ENCODE results near the gene TMEM106B. TPM values are rescaled to one million over a fixed set of nuclear protein-coding genes. Genes with fewer than 3 reads are reported as not detected.

TMEM106B gene
- total RNA-seq, 1 experiment from 2014 or later, result 89.0 TPM

- TF ChIP-seq TCF7L2 (IDR thresholded peaks at IDR 0.05; ENCODE audit: low read depth, low read length), result no peak
- TF ChIP-seq SIN3A (IDR thresholded peaks at IDR 0.05; ENCODE audit: borderline replicate concordance, insufficient read depth, low read depth, low read length), result no peak
- TF ChIP-seq, protein P1, sequence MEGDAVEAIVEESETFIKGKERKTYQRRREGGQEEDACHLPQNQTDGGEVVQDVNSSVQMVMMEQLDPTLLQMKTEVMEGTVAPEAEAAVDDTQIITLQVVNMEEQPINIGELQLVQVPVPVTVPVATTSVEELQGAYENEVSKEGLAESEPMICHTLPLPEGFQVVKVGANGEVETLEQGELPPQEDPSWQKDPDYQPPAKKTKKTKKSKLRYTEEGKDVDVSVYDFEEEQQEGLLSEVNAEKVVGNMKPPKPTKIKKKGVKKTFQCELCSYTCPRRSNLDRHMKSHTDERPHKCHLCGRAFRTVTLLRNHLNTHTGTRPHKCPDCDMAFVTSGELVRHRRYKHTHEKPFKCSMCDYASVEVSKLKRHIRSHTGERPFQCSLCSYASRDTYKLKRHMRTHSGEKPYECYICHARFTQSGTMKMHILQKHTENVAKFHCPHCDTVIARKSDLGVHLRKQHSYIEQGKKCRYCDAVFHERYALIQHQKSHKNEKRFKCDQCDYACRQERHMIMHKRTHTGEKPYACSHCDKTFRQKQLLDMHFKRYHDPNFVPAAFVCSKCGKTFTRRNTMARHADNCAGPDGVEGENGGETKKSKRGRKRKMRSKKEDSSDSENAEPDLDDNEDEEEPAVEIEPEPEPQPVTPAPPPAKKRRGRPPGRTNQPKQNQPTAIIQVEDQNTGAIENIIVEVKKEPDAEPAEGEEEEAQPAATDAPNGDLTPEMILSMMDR (IDR thresholded peaks at IDR 0.05), result no peak
- no peak for TF ChIP-seq POLR2AphosphoS5 (IDR thresholded peaks at IDR 0.05; ENCODE audit: low read depth, low read length)
- TF ChIP-seq, protein P2, sequence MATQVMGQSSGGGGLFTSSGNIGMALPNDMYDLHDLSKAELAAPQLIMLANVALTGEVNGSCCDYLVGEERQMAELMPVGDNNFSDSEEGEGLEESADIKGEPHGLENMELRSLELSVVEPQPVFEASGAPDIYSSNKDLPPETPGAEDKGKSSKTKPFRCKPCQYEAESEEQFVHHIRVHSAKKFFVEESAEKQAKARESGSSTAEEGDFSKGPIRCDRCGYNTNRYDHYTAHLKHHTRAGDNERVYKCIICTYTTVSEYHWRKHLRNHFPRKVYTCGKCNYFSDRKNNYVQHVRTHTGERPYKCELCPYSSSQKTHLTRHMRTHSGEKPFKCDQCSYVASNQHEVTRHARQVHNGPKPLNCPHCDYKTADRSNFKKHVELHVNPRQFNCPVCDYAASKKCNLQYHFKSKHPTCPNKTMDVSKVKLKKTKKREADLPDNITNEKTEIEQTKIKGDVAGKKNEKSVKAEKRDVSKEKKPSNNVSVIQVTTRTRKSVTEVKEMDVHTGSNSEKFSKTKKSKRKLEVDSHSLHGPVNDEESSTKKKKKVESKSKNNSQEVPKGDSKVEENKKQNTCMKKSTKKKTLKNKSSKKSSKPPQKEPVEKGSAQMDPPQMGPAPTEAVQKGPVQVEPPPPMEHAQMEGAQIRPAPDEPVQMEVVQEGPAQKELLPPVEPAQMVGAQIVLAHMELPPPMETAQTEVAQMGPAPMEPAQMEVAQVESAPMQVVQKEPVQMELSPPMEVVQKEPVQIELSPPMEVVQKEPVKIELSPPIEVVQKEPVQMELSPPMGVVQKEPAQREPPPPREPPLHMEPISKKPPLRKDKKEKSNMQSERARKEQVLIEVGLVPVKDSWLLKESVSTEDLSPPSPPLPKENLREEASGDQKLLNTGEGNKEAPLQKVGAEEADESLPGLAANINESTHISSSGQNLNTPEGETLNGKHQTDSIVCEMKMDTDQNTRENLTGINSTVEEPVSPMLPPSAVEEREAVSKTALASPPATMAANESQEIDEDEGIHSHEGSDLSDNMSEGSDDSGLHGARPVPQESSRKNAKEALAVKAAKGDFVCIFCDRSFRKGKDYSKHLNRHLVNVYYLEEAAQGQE (IDR thresholded peaks at IDR 0.05; ENCODE audit: insufficient read depth in 1 of 2, low read depth in 2 of 2, low read length in 1 of 2), result no peak
- intact Hi-C loops (cut with micrococcal nuclease; ENCODE audit: unreplicated experiment), result no loop called here
- ChIA-PET POLR2A (no interaction called here), CTCF (no interaction called here)
- no peak overlapping the region for H3K27ac ChIP-seq (ENCODE audit: low read length)
- no peak for ATAC-seq
- no peak for DNase-seq (ENCODE audit: low read depth, low spot score)
- in situ Hi-C loops (cut with HindIII; ENCODE audit: low pct_unique_long_range_greater_than_20kb, low sequenced_read_pairs), result no loop called here
- H3K27me3 ChIP-seq (ENCODE audit: control insufficient read depth, insufficient read depth, low read length), result no peaks in the 10 kb centered on the region
- no peak overlapping the region for H3K4me3 ChIP-seq (ENCODE audit: low read depth in 2 of 2, low read length in 2 of 2)
- no peaks in the 10 kb centered on the region for H3K9me3 ChIP-seq (ENCODE audit: control insufficient read depth, insufficient read depth, low read depth, low read length)
- H3K4me1 ChIP-seq (ENCODE audit: control insufficient read depth, insufficient read depth, low read length), result no peaks in the 10 kb centered on the region
- peaks cover 20% of the 10 kb centered on the region for H3K36me3 ChIP-seq (ENCODE audit: control insufficient read depth, insufficient read depth, low read length)
- no TSS peak for BruUV-seq (replicated peaks)
These were observed 24.9 kb downstream of the TMEM106B start for GRCh38 chr7:12235970-12236369.

DNA sequence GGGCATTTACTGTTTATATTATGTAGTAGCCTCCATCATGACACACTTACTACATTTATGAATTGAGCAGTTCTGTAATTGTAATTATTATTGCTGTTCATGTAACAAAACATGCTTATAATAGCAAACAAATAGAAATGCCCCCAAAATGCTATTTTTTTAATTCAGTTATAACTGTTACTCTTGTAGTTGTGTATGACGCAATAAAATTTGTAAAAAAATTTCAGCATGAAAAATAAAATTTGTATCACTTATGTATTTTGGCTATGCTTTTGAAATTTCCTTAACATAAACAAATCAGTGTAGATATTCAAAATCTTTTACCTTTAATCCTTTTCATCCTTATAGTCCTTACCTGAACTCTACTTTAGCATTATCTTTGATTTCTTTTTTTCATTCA is 25.9 kb downstream of the TMEM106B start:
- no TSS peak for BruUV-seq (replicated peaks)
- intact Hi-C loops (cut with micrococcal nuclease; ENCODE audit: unreplicated experiment) (no loop called here), in situ Hi-C loops (cut with HindIII; ENCODE audit: low pct_unique_long_range_greater_than_20kb, low sequenced_read_pairs) (no loop called here)
- Histone ChIP-seq H3K36me3 (ENCODE audit: control insufficient read depth, insufficient read depth, low read length) (peaks cover 13% of the 10 kb centered on the region), H3K4me3 (ENCODE audit: low read depth in 2 of 2, low read length in 2 of 2) (no peak overlapping the region), H3K27me3 (ENCODE audit: control insufficient read depth, insufficient read depth, low read length) (no peaks in the 10 kb centered on the region), H3K9me3 (ENCODE audit: control insufficient read depth, insufficient read depth, low read depth, low read length) (no peaks in the 10 kb centered on the region), H3K4me1 (ENCODE audit: control insufficient read depth, insufficient read depth, low read length) (no peaks in the 10 kb centered on the region), H3K27ac (ENCODE audit: low read length) (no peak overlapping the region)
- ATAC-seq, result no peak
- no peak for DNase-seq (ENCODE audit: low read depth, low spot score)
- CTCF ChIA-PET, result no interaction called here
- TF ChIP-seq, protein P2 (IDR thresholded peaks at IDR 0.05; ENCODE audit: insufficient read depth in 1 of 2, low read depth in 2 of 2, low read length in 1 of 2), result no peak
- TF ChIP-seq TCF7L2 (IDR thresholded peaks at IDR 0.05; ENCODE audit: low read depth, low read length) (no peak), POLR2AphosphoS5 (IDR thresholded peaks at IDR 0.05; ENCODE audit: low read depth, low read length) (no peak), SIN3A (IDR thresholded peaks at IDR 0.05; ENCODE audit: borderline replicate concordance, insufficient read depth, low read depth, low read length) (no peak)
- TF ChIP-seq, protein P1 (IDR thresholded peaks at IDR 0.05), result no peak
- POLR2A ChIA-PET, result no interaction called here
